Mucosa of descending colon (tissue), 3 donors: Measurements from ENCODE around the gene NR1I3. TPM values are rescaled to one million over a fixed set of nuclear protein-coding genes. Genes with fewer than 3 reads are reported as not detected.
"Not testable (repeated sequence)": the region's sequence is repeated elsewhere in the genome, so short reads cannot be mapped to it uniquely, and the experiment has no call there.

ENCODE experiments used
- ATAC-seq: fragments of 200-7000 bp; cut with Tn5 transposase; one replicate; pipeline ENCODE4 v1.9.1; 2020; ENCODE audit warnings: mild to moderate bottlenecking, moderate library complexity
- DNase-seq, 3 donors: peaks; one replicate each; pipeline ENCODE4 v3.0.0-alpha.2; 2020
- H3K36me3 ChIP-seq: fragments of 200-600 bp; one replicate; pipeline ENCODE4 v1.8.0; 2021; ENCODE audit warnings: low read depth, mild to moderate bottlenecking
- H3K4me1 ChIP-seq: fragments of 200-600 bp; one replicate; pipeline ENCODE4 v1.8.0; 2021; ENCODE audit warnings: low read depth, mild to moderate bottlenecking
- H3K4me3 ChIP-seq: fragments of 200-600 bp; one replicate; pipeline ENCODE4 v1.8.0; 2021; ENCODE audit warnings: mild to moderate bottlenecking
- H3K9me3 ChIP-seq: fragments of 200-600 bp; one replicate; pipeline ENCODE4 v1.8.0; 2021; ENCODE audit warnings: mild to moderate bottlenecking
- CTCF ChIP-seq: fragments of 200-600 bp; IDR thresholded peaks from one replicate; pipeline ENCODE4 v1.8.0; 2022; ENCODE audit warnings: antibody characterized with exemption, mild to moderate bottlenecking
- intact Hi-C, 2 donors: fragments of 100-400 bp; cut with DNase I in 1 of 2; cut with micrococcal nuclease in 1 of 2; formaldehyde crosslinking; loops; one replicate each; pipeline versions ENCODE4 v1.11.0 to v1.11.1; 2022; cut with DNase I, micrococcal nuclease
- total RNA-seq, 3 donors: library from RNA; stranded (reverse); fragmentation: NEBNext Ultra II Directional in 2 of 3; extraction: Animal tissue kit (Norgen Biotek cat#: 25700) in 2 of 3; gene quantifications; one replicate each; pipeline versions ENCODE4 v1.2.1 to v1.2.4, GENCODE V29; 2021 to 2023
- donor health status: DM: no; HTN: no; CAD: no; lungs with moderate emphysema.
- donor health status: DM: no; HTN: no; CAD: no.
- donor health status: DM: no; HTN: yes; CAD: no.

Gene NR1I3
- total RNA-seq, 3 donors from 2014 or later: not detected

GRCh38 chr1:161227196-161227871 is 10.7 kb downstream of the NR1I3 start:
- Histone ChIP-seq H3K4me3 (no peak overlapping the region), H3K9me3 (no peaks in the 10 kb centered on the region), H3K36me3 (no peaks in the 10 kb centered on the region), H3K4me1 (peaks cover 18% of the 10 kb centered on the region)
- peak; percentile 72 for TF ChIP-seq CTCF
- intact Hi-C loops: loop anchor here (5.0 to 10.0 kb wide), 2 partner anchors 65 to 157 kb away; no protein-coding TSS in a partner anchor
- ATAC-seq (peak; percentile 69), DNase-seq (peak; percentile 79 to 86 (median 86))

- intact Hi-C loops: loop anchor here (5.0 to 10.0 kb wide), 2 partner anchors 66 to 158 kb away; no protein-coding TSS in a partner anchor
- no peaks in the 10 kb centered on the region for H3K36me3 ChIP-seq
- no peak for DNase-seq
- no peak for TF ChIP-seq CTCF
- H3K9me3 ChIP-seq: no peaks in the 10 kb centered on the region
- no peak for ATAC-seq
- H3K4me1 ChIP-seq: peaks cover 18% of the 10 kb centered on the region
- no peak overlapping the region for H3K4me3 ChIP-seq
Observed at GRCh38 chr1:161226759-161227158, 11.2 kb downstream of the NR1I3 start.

- Histone ChIP-seq H3K36me3 (no peaks in the 10 kb centered on the region), H3K9me3 (no peaks in the 10 kb centered on the region), H3K4me3 (peak overlapping the region; percentile 33), H3K4me1 (peaks cover 18% of the 10 kb centered on the region)
- intact Hi-C loops: loop anchor here (5.0 to 10.0 kb wide), 2 partner anchors 66 to 158 kb away; no protein-coding TSS in a partner anchor
- peak in 1 of 3 donors; percentile 49 for DNase-seq
- no peak for TF ChIP-seq CTCF
- no peak for ATAC-seq
Observed at GRCh38 chr1:161226320-161226711, 11.7 kb downstream of the NR1I3 start.

- intact Hi-C loops: loop anchor here (5.0 to 10.0 kb wide), 2 partner anchors 67 to 159 kb away; no protein-coding TSS in a partner anchor
- peak; percentile 89 to 94 (median 93) for DNase-seq
- peak; percentile 38 for TF ChIP-seq CTCF
- H3K36me3 ChIP-seq: no peaks in the 10 kb centered on the region
- no peaks in the 10 kb centered on the region for H3K9me3 ChIP-seq
- peaks cover 18% of the 10 kb centered on the region for H3K4me1 ChIP-seq
- H3K4me3 ChIP-seq: peak within 1 kb of the TSS; percentile 33
- peak; percentile 93 for ATAC-seq
Observed at GRCh38 chr1:161225534-161226319, 12.3 kb downstream of the NR1I3 start, which contains the start of gene TOMM40L. TSS of gene TOMM40L (plus strand) at chr1:161226060. CDS start at chr1:161226490, 430 bp downstream.

- ATAC-seq (no peak), DNase-seq (no peak)
- Histone ChIP-seq H3K9me3 (no peaks in the 10 kb centered on the region), H3K36me3 (no peaks in the 10 kb centered on the region), H3K4me1 (peaks cover 18% of the 10 kb centered on the region), H3K4me3 (no peak overlapping the region)
- intact Hi-C loops: loop anchor here (5.0 to 10.0 kb wide), 2 partner anchors 67 to 160 kb away; no protein-coding TSS in a partner anchor
- no peak for TF ChIP-seq CTCF
Observed at GRCh38 chr1:161225178-161225533, 12.8 kb downstream of the NR1I3 start.

GRCh38 chr1:161224695-161225087 is 13.3 kb downstream of the NR1I3 start:
- DNase-seq, H3K36me3 ChIP-seq, ATAC-seq, H3K4me3 ChIP-seq, H3K9me3 ChIP-seq: not testable (repeated sequence)
- H3K4me1 ChIP-seq: peaks cover 18% of the 10 kb centered on the region
- intact Hi-C loops: loop anchor here (5.0 to 10.0 kb wide), 2 partner anchors 68 to 160 kb away; no protein-coding TSS in a partner anchor
